CD4-positive, alpha-beta T cell treated with Interferon gamma for 1 hour (primary cell): ENCODE measurements around the gene FOXK1.
A peak's percentile ranks its signal among the peaks of the same experiment; 100 is the strongest.

Experiments
- DNase-seq: peaks from one replicate; pipeline ENCODE4 v3.0.0-alpha.2; 2020

The FOXK1 gene

DNA sequence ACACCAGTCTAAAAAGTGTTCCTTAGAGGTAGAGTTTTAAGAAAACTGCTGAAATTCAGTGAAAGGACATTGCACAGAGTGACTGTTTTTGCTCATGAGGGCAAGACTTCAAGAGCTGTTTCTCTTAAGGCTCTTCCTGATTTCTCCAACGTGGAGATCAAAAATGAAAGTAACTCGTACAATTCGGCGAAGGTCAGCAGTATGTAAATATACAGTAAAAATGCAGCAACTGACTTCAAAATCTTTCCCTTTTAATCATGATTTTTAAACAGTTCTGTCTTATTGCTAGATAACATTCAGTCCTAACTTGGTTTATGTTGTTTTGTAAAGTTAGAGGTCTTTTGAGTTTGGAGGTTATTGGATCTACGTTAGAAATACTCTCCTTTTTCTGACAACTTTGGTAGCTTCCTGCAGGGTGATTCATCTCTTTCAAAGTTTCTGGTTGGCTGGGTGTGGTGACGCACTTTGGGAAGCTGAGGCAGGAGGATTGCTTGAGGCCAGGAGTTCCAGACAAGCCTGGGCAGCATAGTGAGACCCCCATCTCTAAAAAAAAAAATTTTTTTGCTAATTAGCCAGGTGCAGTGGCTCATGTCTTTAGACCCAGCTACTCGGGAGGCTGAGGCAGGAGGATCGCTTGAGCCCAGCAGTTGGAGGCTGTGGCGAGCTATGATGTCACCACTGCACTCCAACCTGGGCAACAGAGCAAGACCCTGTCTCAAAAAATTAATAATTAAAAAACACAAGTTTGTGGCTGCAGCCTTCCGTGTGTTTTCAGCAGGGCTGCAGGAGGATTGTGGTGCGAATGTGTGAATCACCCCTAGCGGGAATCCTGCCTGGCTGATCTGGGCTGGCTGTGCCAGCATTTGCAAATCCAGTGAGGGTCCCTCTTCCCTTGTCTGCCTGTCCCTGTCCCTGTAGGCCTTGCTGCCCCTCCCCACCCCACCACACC, 64.2 kb downstream of the FOXK1 start:
- DNase-seq = peak; percentile 33

DNA sequence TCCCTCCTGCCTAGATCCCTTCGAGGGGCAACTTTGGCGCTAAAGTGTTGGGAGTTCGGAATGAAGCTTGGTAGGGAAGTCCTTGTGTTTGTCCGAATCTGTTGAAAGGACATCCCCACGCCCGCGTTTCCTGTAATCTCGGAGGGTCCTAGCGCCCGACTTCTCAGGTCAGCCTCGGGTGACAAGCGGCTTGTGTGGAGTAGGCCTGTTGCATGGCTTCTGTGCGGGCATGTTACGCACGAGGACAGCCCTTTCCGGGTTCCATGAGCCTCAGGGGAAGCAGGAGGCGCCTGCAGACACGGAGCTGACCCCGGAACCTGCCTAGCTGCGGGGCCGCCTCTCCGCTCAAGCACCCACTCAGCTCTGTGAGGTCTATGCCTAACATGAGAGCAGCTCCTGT, 64.9 kb downstream of the FOXK1 start:
- DNase-seq = no peak

DNA sequence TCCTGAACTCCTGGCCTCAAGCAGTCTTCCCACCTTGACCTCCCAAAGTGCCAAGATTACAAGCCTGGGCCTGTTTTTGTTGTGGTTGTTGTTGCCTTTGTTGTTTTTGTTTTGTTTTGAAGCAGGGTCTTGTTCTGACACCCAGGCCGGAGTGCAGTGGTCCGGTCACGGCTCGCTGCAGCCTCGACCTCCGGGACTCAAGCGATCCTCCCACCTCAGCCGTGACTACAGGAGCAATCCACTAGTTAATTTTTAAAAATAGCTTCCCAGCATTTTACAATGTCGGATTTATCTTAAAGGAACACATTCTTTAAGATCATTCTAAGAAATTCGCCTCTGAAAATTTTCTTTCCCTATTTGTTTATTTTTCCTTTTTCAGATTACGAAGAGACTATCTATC, 65.7 kb downstream of the FOXK1 start:
- no peak for DNase-seq

DNA sequence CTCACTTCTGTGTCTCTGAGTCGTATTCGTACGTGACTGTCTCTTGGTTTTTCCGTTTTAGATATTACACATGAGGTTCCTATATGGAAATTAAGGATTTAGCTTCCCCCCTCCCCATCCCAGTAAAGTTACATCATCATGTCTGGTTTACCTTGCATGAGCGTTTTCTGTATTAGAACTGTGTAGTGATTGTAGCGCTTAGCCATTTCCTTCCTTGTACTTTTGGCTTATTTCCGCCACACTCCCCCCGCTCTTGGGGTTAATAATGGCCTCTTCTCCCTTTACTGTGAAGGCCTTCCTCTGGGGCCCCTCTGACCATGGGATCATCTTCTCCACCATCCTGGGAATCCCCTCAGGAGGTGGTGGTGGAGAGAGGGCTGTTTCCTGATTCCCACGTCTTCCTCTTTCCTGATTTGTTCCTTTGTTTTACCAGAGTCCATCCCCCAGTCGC, 66.2 kb downstream of the FOXK1 start:
- DNase-seq = no peak

DNA sequence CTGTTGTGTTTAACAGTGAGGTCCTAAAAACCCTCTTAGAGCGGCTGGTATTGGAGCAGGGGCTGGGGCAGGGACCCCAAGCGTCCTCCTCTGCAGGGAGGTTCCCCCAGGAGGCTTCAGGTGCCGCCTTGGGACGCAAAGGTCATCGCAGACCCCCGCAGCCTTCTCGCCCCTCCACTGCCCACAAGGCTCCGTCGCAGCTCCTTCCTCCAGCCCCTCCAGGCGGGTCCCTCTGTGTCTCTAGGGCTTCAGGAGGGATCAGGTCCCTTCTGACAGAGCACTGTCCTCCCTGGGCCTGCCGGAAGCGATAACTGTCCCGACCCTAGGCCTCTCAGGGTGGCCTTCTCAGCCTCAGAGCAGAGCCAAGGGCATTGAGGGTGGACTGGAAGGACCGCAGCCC, 67.3 kb downstream of the FOXK1 start:
- DNase-seq = no peak

DNA sequence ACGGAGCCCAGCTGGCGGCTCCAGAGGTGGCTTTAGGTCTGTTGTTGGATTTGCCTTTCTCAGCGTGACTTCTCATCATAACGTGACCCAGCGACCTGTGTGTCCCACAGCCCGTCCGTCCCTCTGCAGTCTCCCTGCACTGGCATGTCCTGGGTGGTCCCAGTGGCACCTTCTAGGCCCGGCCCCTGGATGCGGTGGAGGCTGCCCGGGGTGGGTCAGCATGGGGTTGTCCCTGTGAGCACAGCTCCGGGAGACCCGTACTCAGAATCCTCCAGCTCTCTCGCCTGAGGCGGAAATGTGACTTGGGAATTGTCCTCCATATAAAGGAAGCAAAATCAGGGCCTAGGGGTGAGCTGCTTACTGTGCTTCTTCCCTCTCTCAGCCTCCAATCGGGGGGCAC, 67.7 kb downstream of the FOXK1 start:
- DNase-seq = no peak

DNA sequence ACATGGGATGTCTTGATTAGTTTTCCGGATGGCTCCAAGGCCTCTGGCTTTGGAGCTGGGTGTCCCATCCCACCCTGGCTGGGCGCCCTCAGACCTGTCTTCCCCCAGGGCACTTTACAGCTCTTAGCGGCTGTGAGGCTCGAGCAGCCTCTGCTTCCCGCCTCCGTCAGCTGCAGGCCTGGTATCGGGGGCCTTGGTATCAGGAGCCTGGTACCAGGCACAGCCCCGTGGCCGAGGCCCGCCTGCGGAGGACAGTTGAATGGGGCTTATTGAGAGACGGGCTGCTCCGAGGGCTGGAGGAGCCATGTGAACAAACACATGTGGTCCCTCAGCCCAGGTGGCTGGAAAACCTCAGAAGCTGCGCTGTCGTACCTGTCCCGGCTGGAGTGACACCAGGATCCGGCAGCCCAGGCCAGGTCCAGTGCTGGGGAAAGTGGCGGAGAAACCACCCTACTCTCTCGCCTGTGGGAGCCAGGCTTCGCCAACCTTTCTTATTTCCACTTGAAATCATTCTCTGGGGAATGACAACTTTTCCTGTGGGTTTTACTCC, 69.4 kb downstream of the FOXK1 start:
- no peak for DNase-seq

DNA sequence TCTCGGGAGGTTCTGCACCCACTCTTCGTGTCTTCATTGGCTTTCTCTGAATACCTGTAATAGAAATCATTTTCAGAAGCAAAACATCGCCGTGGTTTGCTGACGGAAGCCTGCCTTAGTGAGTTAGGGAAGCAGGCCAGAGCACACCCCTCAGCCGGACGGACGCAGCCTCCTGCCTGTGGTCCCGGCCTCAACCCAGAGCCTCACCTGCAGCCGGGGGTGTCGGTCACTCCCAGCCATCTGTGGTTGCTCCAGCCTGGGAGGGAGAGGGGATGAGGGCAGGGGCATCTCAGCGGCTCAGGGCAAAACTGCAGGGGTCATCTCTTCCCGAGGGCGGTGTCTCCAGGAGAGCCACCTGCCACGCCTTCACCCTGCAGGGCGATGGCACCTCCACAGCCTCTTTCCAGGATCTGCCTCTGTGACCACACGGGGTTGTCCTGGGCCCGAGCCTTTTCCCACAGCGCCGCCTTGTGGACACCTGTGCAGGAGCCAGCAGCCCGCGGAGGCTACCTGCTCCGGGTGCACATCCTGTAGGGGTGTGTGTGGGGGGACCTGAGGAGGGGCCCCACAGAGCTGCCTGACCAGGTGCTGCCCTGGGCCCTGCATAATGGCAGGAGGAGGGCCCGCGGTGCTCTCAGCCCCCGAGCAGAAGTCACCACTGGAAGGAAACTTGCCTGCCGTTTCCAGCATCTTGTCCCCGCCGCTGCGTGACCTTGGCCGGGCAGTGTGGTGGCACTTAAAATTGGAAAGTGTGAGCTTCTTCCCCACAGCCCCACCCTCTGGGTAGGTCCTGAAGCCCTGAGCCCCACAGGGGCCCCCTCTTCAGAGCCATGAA, 71.7 kb downstream of the FOXK1 start:
- peak; percentile 73 for DNase-seq

DNA sequence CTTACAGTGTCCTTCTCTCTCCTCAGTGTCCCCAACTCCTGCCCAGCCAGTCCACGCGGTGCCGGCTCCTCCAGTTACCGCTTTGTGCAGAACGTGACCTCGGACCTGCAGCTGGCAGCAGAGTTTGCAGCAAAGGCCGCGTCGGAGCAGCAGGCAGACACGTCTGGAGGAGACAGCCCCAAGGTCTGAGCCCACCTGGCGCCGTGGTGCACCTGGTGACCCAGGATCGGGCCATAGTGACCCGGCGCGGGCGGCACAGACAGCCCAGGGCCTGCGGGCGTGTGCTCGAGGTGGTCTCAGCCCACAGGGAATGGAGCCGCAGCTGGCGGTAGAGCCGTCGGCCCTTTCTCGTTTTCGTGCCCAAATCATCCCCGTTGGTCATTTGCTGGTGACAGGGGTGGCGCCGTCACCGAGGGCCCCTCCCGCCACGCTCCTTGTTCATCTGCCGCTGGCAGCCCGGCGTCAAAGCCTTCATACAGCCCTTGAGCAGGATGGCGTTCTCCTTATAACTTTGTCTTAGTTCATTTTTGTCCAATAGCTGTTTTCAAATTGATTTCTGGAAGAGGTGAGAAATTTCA, 72.4 kb downstream of the FOXK1 start:
- no peak for DNase-seq

DNA sequence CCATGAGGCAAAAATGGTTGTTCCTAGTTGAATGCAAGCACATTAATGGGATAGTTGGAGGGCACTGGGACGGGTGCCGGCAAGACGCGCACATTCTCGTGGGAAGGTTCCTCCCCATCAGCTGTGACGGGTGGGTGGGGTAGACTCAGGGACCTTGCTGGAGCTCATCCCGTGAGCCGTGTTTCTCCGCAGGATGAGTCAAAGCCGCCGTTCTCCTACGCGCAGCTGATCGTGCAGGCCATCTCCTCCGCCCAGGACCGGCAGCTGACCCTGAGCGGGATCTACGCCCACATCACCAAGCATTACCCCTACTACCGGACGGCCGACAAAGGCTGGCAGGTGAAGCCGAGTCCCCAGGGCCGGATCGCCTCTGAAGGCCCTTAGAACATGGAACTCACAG, 73.0 kb downstream of the FOXK1 start:
- DNase-seq = no peak

DNA sequence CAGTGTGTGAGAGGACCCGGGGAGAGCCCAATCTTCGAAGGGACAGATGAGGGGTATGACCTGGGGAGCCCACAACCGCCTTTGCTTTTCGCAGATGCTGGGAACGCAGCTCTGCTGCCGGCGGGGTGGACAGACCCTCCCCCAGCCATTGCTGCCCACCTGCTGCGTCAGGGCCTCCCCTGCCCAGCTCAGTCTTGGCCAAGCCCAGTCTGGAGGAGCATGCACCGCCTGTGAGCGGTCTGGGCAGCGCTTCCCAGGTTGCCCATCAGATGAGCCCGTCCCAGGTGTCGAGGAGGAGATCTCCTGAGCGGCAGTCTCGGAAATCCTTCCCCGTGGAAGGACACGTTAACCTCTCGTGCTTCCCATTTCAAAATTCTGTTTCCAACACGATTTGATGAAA, 76.0 kb downstream of the FOXK1 start:
- no peak for DNase-seq

DNA sequence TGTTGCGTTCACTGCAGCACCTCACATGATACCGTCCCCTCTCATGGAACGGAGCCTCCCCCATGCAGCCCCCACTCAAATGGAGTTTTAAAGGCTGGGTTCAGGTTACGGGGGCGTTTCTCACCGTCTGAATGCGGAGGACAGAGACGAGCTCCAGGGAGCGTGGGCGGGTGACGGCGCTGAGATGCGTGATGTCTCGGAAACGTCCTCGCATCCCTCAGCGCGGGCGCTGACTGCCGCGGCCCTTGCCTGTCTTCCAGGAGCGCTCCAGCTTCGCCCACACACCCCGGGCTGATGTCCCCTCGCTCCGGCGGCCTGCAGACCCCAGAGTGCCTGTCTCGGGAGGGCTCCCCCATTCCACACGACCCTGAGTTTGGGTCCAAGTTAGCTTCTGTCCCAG, 76.7 kb downstream of the FOXK1 start:
- DNase-seq = no peak

DNA sequence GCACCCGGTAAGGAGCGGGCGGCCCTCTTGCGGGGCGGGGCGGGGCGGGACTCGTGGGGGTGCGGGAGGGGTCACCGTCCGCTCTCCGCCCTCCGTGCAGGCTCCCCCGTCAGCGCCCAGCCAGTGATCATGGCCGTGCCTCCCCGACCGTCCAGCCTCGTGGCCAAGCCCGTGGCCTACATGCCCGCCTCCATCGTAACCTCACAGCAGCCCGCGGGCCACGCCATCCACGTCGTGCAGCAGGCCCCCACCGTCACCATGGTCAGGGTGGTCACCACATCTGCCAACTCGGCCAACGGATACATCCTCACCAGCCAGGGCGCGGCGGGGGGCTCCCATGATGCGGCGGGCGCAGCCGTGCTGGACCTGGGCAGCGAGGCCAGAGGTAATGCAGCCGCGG, 77.1 kb downstream of the FOXK1 start:
- no peak for DNase-seq

DNA sequence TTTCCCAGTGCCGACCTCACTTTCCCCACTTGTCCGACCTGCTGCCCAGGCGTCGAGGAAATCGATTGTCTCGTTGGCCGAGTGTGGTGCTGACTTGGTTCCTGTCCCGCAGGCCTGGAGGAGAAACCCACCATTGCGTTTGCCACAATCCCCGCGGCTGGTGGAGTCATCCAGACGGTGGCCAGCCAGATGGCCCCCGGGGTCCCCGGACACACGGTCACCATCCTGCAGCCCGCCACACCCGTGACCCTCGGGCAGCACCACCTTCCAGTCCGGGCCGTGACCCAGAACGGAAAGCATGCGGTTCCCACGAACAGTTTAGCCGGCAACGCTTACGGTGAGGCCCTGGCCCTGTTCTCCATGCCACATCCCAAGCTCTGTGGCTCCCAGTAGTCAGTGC, 78.9 kb downstream of the FOXK1 start:
- no peak for DNase-seq

DNA sequence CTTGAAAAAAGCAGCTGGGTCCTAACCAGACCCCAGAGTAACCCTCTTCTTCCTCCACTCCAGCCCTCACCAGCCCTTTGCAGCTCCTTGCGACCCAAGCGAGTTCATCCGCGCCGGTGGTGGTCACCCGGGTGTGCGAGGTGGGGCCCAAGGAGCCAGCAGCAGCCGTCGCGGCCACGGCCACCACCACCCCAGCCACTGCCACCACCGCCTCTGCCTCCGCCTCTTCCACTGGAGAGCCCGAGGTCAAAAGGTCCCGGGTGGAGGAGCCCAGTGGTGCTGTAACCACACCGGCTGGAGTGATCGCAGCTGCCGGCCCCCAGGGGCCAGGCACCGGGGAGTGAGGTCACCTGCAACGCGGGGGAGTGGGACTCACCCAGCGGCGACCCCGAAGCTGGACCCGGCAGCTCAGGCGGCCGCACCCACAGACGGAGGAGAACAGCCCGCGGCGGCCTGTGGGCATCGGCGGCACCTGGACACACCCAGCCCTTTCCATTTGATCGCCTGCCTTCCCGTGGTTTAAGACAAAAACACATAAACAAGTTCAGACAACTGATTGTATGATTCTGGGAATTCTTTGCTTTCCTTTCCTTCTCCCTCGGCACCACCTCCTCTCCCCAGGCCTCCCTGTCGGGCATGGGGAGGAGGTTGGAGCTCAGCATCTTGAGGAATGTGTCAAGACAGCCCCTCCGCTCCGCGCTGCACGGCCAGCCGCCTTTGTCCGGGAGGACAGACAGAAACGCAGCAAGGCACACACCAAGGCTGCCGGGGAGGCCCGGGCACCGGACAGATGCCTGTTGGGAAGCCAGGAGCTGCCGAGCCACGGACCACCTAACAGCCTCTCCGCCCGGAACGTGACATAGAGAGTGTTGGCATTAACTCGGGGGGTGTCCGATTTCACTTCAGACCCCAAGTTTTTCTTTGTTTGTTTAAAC, 80.3 kb downstream of the FOXK1 start:
- DNase-seq = no peak

DNA sequence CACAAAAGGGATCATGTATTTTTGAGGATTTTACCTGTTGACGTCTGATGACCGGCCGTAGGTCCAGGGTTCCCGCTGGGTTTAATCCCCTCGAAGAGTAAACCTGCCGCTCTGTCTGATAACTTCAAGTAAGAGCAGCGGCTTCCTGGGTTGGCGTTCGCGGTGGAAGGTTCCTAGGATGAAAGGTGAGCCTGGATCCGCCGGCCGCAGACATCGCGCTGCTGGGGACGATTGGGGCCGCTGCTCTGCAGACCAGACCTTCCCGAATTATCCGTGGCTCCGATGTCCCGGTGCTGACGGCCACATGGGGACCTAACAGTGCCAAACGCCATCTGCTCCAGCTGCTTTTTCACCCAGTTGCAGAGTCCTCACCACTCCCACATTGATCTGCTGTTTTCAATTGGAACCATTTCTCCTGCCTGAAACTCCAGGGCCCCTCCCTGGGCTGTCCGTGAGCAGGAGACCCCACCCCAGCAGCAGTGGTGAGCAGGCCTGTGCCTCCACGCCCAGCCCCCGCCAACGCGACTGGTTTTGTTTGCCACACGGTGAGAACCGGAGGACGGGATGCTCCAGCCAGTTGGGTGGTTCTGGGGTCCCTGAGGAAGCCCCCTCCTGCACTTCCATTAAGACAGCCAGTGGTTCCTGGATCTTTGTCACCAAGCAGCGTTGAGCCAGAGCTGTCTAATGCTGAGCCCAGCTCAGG, 81.1 kb downstream of the FOXK1 start:
- DNase-seq = no peak

DNA sequence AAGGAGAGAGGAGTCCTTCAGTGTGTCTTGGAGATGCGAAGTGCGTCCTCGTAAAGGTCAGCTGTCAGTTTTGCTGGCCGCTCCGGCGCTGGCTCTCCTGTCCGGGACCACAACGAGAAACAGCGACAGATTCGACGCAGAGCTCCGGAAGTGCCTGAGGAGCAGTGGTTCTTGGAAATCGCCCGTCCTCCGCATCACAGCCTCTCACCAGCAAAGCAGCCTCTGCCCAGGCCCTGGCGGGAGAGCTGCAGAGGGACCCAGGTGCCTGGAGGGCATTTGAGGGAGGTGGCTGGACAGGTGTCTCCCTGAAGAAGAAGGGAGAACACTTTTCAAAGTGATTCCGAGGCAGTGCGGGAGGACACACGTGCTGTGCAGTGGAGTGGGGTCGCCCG, 81.7 kb downstream of the FOXK1 start:
- no peak for DNase-seq

DNA sequence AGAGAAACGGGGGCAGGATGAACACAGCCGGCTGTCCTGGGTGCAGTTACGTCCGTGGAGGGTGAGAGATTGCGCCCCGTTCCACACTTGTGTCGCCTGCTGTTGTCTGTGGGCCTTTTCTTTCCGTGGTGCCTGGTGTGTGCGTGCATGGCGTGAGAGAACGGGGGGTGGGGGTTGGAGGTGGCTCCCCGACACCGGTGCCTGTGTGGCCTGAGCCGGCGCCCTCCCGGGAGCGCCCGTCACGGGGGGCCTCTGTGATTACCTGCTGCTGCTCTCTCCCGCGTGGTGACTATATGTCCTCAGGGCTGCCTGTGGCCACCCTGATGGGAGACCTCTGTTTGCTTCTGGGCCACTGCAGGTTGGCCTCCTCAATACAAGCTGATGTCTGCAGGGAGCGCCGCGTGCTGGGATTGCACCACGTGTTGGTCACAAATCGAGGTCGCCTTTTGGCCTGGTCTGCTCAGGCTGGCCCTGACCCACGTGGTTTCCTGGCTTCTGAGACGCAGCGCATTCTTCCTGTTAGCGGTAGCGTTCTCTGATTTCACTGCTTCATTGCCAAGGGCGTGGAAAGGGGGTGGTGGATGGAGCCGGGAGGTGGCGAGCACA, 82.4 kb downstream of the FOXK1 start:
- DNase-seq = no peak

DNA sequence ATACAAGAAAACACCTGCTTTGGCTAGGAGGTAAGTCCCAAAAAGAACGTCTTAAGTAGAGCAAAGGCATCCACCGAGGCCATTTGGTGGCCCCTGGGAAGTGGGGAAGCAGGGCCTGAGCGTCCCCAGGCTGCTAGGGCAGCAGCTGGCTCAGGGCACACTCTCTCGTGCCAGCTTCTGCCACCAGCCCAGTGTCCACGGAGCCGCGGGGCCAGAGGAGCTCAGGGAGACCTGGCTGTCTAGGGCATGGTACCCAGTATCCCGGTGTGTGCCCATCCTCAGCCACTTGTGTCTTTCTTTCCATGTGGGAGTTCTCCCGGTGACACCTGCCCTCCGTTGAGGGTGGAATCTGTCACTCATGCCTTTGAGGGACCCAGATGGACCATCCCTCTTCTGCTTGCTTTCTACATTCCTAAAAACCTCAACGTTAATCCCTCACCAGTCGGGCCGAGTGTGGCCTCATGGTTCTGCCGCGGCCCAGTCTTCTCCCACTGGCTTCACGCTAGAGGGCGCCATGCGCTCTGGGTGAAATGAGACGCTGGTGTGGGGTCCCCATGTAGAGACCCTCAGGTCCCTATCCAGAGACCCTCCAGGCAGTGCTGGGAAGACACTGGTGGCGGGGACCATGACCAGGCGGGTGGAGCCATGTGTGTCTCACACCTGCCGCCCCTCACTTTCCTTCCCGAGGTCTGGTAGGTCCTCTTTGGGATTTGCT, 83.8 kb downstream of the FOXK1 start:
- DNase-seq = no peak
